Measurements from ENCODE around the gene SLC37A2.
"Not testable (repeated sequence)": the region's sequence is repeated elsewhere in the genome, so short reads cannot be mapped to it uniquely, and the experiment has no call there.

The SLC37A2 gene

GRCh38 chr11:125062931-125063428 is at the start of gene SLC37A2:
TSS of gene SLC37A2 (plus strand) at chr11:125063305. CDS start at chr11:125063368, 63 bp downstream.
- FAIRE-seq, result no peak

GRCh38 chr11:125016413-125016812 is 46.7 kb upstream of the SLC37A2 start:
- no peak for FAIRE-seq

GRCh38 chr11:125020342-125020741 is 42.8 kb upstream of the SLC37A2 start:
- no peak for FAIRE-seq

GRCh38 chr11:125022551-125022950 is 40.6 kb upstream of the SLC37A2 start:
- no peak for FAIRE-seq

GRCh38 chr11:125025968-125026367 is 37.1 kb upstream of the SLC37A2 start:
- FAIRE-seq, result no peak

GRCh38 chr11:125029431-125029830 is 33.7 kb upstream of the SLC37A2 start:
- not testable (repeated sequence) for FAIRE-seq

- no peak for FAIRE-seq
Measured at GRCh38 chr11:125036933-125037332, 26.2 kb upstream of the SLC37A2 start.

- no peak for FAIRE-seq
Measured at GRCh38 chr11:125049164-125049792, 13.8 kb upstream of the SLC37A2 start.

GRCh38 chr11:125052047-125052446 is 11.1 kb upstream of the SLC37A2 start:
- FAIRE-seq, result no peak

GRCh38 chr11:125053167-125053566 is 9.9 kb upstream of the SLC37A2 start:
- FAIRE-seq, result no peak

- FAIRE-seq, result no peak
Measured at GRCh38 chr11:125055107-125055715, 7.9 kb upstream of the SLC37A2 start.

- FAIRE-seq, result not testable (repeated sequence)
Measured at GRCh38 chr11:125056111-125056510, 7.0 kb upstream of the SLC37A2 start.

- FAIRE-seq, result no peak
Measured at GRCh38 chr11:125056931-125057692, 6.0 kb upstream of the SLC37A2 start.

- no peak for FAIRE-seq
Measured at GRCh38 chr11:125057693-125058016, 5.5 kb upstream of the SLC37A2 start.

- FAIRE-seq, result no peak
Measured at GRCh38 chr11:125061281-125061680, 1.8 kb upstream of the SLC37A2 start.

- no peak for FAIRE-seq
Measured at GRCh38 chr11:125062218-125062930, 731 bp upstream of the SLC37A2 start.

GRCh38 chr11:125063429-125064043 is 431 bp downstream of the SLC37A2 start:
- FAIRE-seq, result no peak

- FAIRE-seq, result no peak
Measured at GRCh38 chr11:125064070-125064469, 965 bp downstream of the SLC37A2 start.

- no peak for FAIRE-seq
Measured at GRCh38 chr11:125068368-125068767, 5.3 kb downstream of the SLC37A2 start.

- FAIRE-seq, result no peak
Measured at GRCh38 chr11:125069008-125069407, 5.9 kb downstream of the SLC37A2 start.

GRCh38 chr11:125069796-125070195 is 6.7 kb downstream of the SLC37A2 start:
- FAIRE-seq, result no peak

- FAIRE-seq, result no peak
Measured at GRCh38 chr11:125070699-125071254, 7.7 kb downstream of the SLC37A2 start.

- no peak for FAIRE-seq
Measured at GRCh38 chr11:125071435-125071834, 8.3 kb downstream of the SLC37A2 start.
